ENCODE results near the gene LRRC46.

DNA sequence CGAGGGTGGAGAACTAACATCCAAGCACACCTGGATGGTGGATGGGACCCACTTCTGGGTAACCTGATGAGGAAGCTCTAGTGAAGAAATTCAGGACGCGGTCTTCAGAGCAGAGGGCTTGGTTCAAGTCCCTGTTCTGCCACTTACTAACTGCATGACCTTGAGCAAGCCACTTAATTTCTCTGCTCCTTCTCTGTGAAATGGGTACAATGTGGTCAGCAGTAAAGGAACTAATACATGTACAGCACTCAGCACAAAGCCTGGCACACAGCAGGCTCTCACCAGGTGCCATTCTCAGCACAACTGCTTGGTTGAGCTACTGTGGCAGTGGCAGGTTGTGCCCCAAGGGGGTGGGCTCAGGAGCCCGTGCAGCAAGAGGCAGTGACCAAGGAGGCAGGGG lies 8.0 kb upstream of the LRRC46 start:
- no peak for TF ChIP-seq CTCF (IDR thresholded peaks at IDR 0.05; ENCODE audit: low read length)
- no peak for TF ChIP-seq EZH2 (IDR thresholded peaks at IDR 0.05; ENCODE audit: borderline replicate concordance, low read length)
